Measurements from ENCODE around the gene AKAP13.

Gene AKAP13

GRCh38 chr15:85388566-85389305 is 8.3 kb downstream of the AKAP13 start:
- DNase-seq = no peak

GRCh38 chr15:85389306-85389650 is 8.9 kb downstream of the AKAP13 start:
- DNase-seq = no peak

GRCh38 chr15:85389772-85390171 is 9.4 kb downstream of the AKAP13 start:
- no peak for DNase-seq

- DNase-seq = no peak
These were observed 12.8 kb downstream of the AKAP13 start for GRCh38 chr15:85393210-85393609.

- no peak for DNase-seq
These were observed 14.3 kb downstream of the AKAP13 start for GRCh38 chr15:85394554-85395333.

- DNase-seq = no peak
These were observed 16.2 kb downstream of the AKAP13 start for GRCh38 chr15:85396554-85396953.

- no peak for DNase-seq
These were observed 16.7 kb downstream of the AKAP13 start for GRCh38 chr15:85397151-85397550.

GRCh38 chr15:85397926-85398325 is 17.5 kb downstream of the AKAP13 start:
- DNase-seq = no peak

GRCh38 chr15:85398822-85399221 is 18.4 kb downstream of the AKAP13 start:
- no peak for DNase-seq

GRCh38 chr15:85399627-85400026 is 19.2 kb downstream of the AKAP13 start:
- DNase-seq = no peak

- no peak for DNase-seq
These were observed 20.2 kb downstream of the AKAP13 start for GRCh38 chr15:85400606-85401005.

GRCh38 chr15:85401108-85401774 is 20.8 kb downstream of the AKAP13 start:
- no peak for DNase-seq

- no peak for DNase-seq
These were observed 21.9 kb downstream of the AKAP13 start for GRCh38 chr15:85402195-85402881.

- DNase-seq = no peak
These were observed 23.3 kb downstream of the AKAP13 start for GRCh38 chr15:85403745-85404144.

- DNase-seq = no peak
These were observed 23.9 kb downstream of the AKAP13 start for GRCh38 chr15:85404176-85404917.

GRCh38 chr15:85404918-85405866 is 24.8 kb downstream of the AKAP13 start:
- DNase-seq = no peak

- DNase-seq = no peak
These were observed 26.5 kb downstream of the AKAP13 start for GRCh38 chr15:85406916-85407315.

GRCh38 chr15:85407421-85408269 is 27.2 kb downstream of the AKAP13 start:
- no peak for DNase-seq

GRCh38 chr15:85408270-85408746 is 27.9 kb downstream of the AKAP13 start:
- DNase-seq = no peak

- no peak for DNase-seq
These were observed 31.7 kb downstream of the AKAP13 start for GRCh38 chr15:85412066-85412465.

Data from right kidney (tissue), 1 donor.